H9 (cell line): ENCODE data around the gene FBXW4. TPM values are rescaled to one million over a fixed set of nuclear protein-coding genes. Genes with fewer than 3 reads are reported as not detected.

Experiments used
- DNase-seq: peaks from one replicate; pipeline ENCODE4 v3.0.0-alpha.2; 2017
- H2AFZ ChIP-seq: one replicate; pipeline ENCODE4 v1.6.1; 2013; ENCODE audit warnings: mild to moderate bottlenecking, low read length, control low read depth, moderate library complexity
- H2AK5ac ChIP-seq: 2 replicates; pipeline ENCODE4 v1.6.1; 2013; ENCODE audit warnings: low read length, control low read depth, mixed read lengths; ENCODE audit not compliant: insufficient read length
- H2BK120ac ChIP-seq: one replicate; pipeline ENCODE4 v1.6.1; 2013; ENCODE audit warnings: low read depth, mild to moderate bottlenecking, low read length, control low read depth, inconsistent platforms; ENCODE audit not compliant: poor library complexity, severe bottlenecking
- H2BK12ac ChIP-seq: 2 replicates; pipeline ENCODE4 v1.6.1; 2013; ENCODE audit warnings: low read length, control low read depth, mixed read lengths, low read depth; ENCODE audit not compliant: insufficient read length
- H2BK15ac ChIP-seq: 2 replicates; pipeline ENCODE4 v1.6.1; 2013; ENCODE audit warnings: low read depth, low read length, control low read depth
- H2BK20ac ChIP-seq: one replicate; pipeline ENCODE4 v1.6.1; 2013; ENCODE audit warnings: low read depth, mild to moderate bottlenecking, low read length, control low read depth, inconsistent platforms; ENCODE audit not compliant: poor library complexity, severe bottlenecking
- H2BK5ac ChIP-seq: 2 replicates; pipeline ENCODE4 v1.6.1; 2013; ENCODE audit warnings: low read length, control low read depth, mixed read lengths; ENCODE audit not compliant: insufficient read length
- H3K14ac ChIP-seq: 2 replicates; pipeline ENCODE4 v1.6.1; 2013; ENCODE audit warnings: low read length, control low read depth; ENCODE audit not compliant: insufficient read depth
- H3K18ac ChIP-seq: 2 replicates; pipeline ENCODE4 v1.6.1; 2013; ENCODE audit warnings: low read depth, mild to moderate bottlenecking, mixed read lengths, low read length, control low read depth; ENCODE audit not compliant: insufficient read length
- H3K23ac ChIP-seq: 2 replicates; pipeline ENCODE4 v1.6.1; 2013; ENCODE audit warnings: low read length, control low read depth, mixed read lengths, low read depth; ENCODE audit not compliant: insufficient read length
- H3K23me2 ChIP-seq: 2 replicates; pipeline ENCODE4 v1.6.1; 2013; ENCODE audit warnings: low read depth, mild to moderate bottlenecking, mixed read lengths, low read length, control low read depth; ENCODE audit not compliant: insufficient read length, poor library complexity, severe bottlenecking
- H3K27ac ChIP-seq: 2 replicates; pipeline ENCODE4 v1.5.1; 2013; ENCODE audit warnings: low read length, control low read depth, mixed read lengths, low read depth; ENCODE audit not compliant: insufficient read length
- H3K27me3 ChIP-seq: 2 replicates; pipeline ENCODE4 v1.6.1; 2013; ENCODE audit warnings: low read length, control low read depth, inconsistent platforms; ENCODE audit not compliant: insufficient read depth
- H3K4ac ChIP-seq: 2 replicates; pipeline ENCODE4 v1.6.1; 2013; ENCODE audit warnings: low read depth, mild to moderate bottlenecking, control low read depth, inconsistent platforms, low read length, moderate library complexity
- H3K4me1 ChIP-seq: 2 replicates; pipeline ENCODE4 v1.6.1; 2013; ENCODE audit warnings: low read length, control low read depth, inconsistent platforms; ENCODE audit not compliant: insufficient read depth
- H3K4me2 ChIP-seq: 2 replicates; pipeline ENCODE4 v1.6.1; 2013; ENCODE audit warnings: low read length, control low read depth, mixed read lengths; ENCODE audit not compliant: insufficient read length, insufficient read depth
- H3K56ac ChIP-seq: 2 replicates; pipeline ENCODE4 v1.6.1; 2013; ENCODE audit warnings: low read depth, mild to moderate bottlenecking, mixed read lengths, low read length, control low read depth; ENCODE audit not compliant: insufficient read length
- H3K79me1 ChIP-seq: 2 replicates; pipeline ENCODE4 v1.6.1; 2013; ENCODE audit warnings: low read depth, mild to moderate bottlenecking, moderate library complexity, low read length, control low read depth, inconsistent platforms; ENCODE audit not compliant: insufficient read depth, poor library complexity, severe bottlenecking
- H3K79me2 ChIP-seq: 2 replicates; pipeline ENCODE4 v1.6.1; 2013; ENCODE audit warnings: low read length, control low read depth, inconsistent platforms; ENCODE audit not compliant: insufficient read depth
- H3K9ac ChIP-seq: 2 replicates; pipeline ENCODE4 v1.6.1; 2013; ENCODE audit warnings: low read length, control low read depth, mixed read lengths; ENCODE audit not compliant: insufficient read length; ENCODE audit errors: extremely low read depth
- H3K9me3 ChIP-seq: one replicate; pipeline ENCODE4 v1.6.1; 2013; ENCODE audit warnings: low read depth, low read length, inconsistent platforms; ENCODE audit not compliant: control insufficient read depth
- H3T11ph ChIP-seq: one replicate; pipeline ENCODE4 v1.6.1; 2013; ENCODE audit warnings: mild to moderate bottlenecking, low read length, control low read depth, inconsistent platforms
- H4K20me1 ChIP-seq: one replicate; pipeline ENCODE4 v1.6.1; 2013; ENCODE audit not compliant: control insufficient read depth, insufficient read length, insufficient read depth
- H4K5ac ChIP-seq: 2 replicates; pipeline ENCODE4 v1.6.1; 2013; ENCODE audit warnings: low read depth, mild to moderate bottlenecking, mixed read lengths, low read length, control low read depth; ENCODE audit not compliant: insufficient read length
- H4K8ac ChIP-seq: replicated peaks from 2 replicates; pipeline ENCODE4 v1.6.1; 2013; ENCODE audit warnings: low read length, control low read depth, mixed read lengths, low read depth; ENCODE audit not compliant: insufficient read length
- H4K91ac ChIP-seq: 2 replicates; pipeline ENCODE4 v1.6.1; 2013; ENCODE audit warnings: low read depth, mild to moderate bottlenecking, moderate library complexity, mixed read lengths, low read length, control low read depth; ENCODE audit not compliant: insufficient read length
- H3K27ac Mint-ChIP-seq, 3 experiments: 2 replicates in 2 of 3; 3 replicates in 1 of 3; pipeline ENCODE4 v1.8.0; 2020 to 2021; ENCODE audit warnings: mixed read lengths in 3 of 3, mild to moderate bottlenecking in 1 of 3, moderate library complexity in 1 of 3
- H3K27me3 Mint-ChIP-seq: 2 replicates; pipeline ENCODE4 v1.8.0; 2021; ENCODE audit warnings: low read depth, mild to moderate bottlenecking, moderate library complexity, mixed read lengths
- H3K36me3 Mint-ChIP-seq, 3 experiments: 2 replicates in 2 of 3; 3 replicates in 1 of 3; pipeline ENCODE4 v1.8.0; 2020 to 2021; ENCODE audit warnings: low read depth in 3 of 3, mixed read lengths in 3 of 3; ENCODE audit not compliant: insufficient read depth in 1 of 3
- H3K4me1 Mint-ChIP-seq, 2 experiments: 2 replicates each; pipeline ENCODE4 v1.8.0; 2020; ENCODE audit warnings: mixed read lengths in 2 of 2
- H3K4me3 Mint-ChIP-seq, 2 experiments: 2 replicates in 1 of 2; 3 replicates in 1 of 2; pipeline ENCODE4 v1.8.0; 2020 to 2021; ENCODE audit warnings: mild to moderate bottlenecking in 2 of 2, mixed read lengths in 2 of 2, moderate library complexity in 1 of 2
- H3K9me3 Mint-ChIP-seq, 2 experiments: 2 replicates in 1 of 2; 3 replicates in 1 of 2; pipeline ENCODE4 v1.8.0; 2020; ENCODE audit warnings: mild to moderate bottlenecking in 2 of 2, mixed read lengths in 2 of 2, moderate library complexity in 1 of 2
- WGBS: extraction: QIAGEN DNeasy Blood & Tissue Kit; methylation state at CpG from one replicate; pipeline ENCODE4 v1.1.7; 2013; ENCODE audit warnings: missing lambda C conversion rate, low lambda C conversion rate, mixed read lengths; ENCODE audit not compliant: insufficient read length; ENCODE audit errors: extremely low coverage; 5-methylcytosine and 5-hydroxymethylcytosine counted together
- total RNA-seq: library from RNA; stranded (reverse); gene quantifications from 2 replicates; pipeline ENCODE4 v1.2.1, GENCODE V29; 2021
- TF ChIP-seq, protein P1 (sequence below): fragments of 200-600 bp; sonication (generic); conservative IDR thresholded peaks from 3 replicates; pipeline ENCODE4 v1.8.0; 2021; ENCODE audit warnings: antibody characterized with exemption, mild to moderate bottlenecking

FBXW4 gene
- total RNA-seq, 1 experiment from 2014 or later: 41.6 TPM

- no peak overlapping the region for H4K91ac ChIP-seq
- no peaks in the 10 kb centered on the region for H3K23me2 ChIP-seq
- H2BK20ac ChIP-seq: no peak overlapping the region
- H4K8ac ChIP-seq: no peak overlapping the region
- H3K4ac ChIP-seq: no peak overlapping the region
- H2BK5ac ChIP-seq: no peak overlapping the region
- H3K36me3 Mint-ChIP-seq: peaks cover 14 to 28% (median 24%) of the 10 kb centered on the region in 3 experiments
- H2BK12ac ChIP-seq: no peak overlapping the region
- TF ChIP-seq, protein P1, sequence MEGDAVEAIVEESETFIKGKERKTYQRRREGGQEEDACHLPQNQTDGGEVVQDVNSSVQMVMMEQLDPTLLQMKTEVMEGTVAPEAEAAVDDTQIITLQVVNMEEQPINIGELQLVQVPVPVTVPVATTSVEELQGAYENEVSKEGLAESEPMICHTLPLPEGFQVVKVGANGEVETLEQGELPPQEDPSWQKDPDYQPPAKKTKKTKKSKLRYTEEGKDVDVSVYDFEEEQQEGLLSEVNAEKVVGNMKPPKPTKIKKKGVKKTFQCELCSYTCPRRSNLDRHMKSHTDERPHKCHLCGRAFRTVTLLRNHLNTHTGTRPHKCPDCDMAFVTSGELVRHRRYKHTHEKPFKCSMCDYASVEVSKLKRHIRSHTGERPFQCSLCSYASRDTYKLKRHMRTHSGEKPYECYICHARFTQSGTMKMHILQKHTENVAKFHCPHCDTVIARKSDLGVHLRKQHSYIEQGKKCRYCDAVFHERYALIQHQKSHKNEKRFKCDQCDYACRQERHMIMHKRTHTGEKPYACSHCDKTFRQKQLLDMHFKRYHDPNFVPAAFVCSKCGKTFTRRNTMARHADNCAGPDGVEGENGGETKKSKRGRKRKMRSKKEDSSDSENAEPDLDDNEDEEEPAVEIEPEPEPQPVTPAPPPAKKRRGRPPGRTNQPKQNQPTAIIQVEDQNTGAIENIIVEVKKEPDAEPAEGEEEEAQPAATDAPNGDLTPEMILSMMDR: no peak
- H3K27ac Mint-ChIP-seq: no peak overlapping the region
- H3K56ac ChIP-seq: no peak overlapping the region
- no peaks in the 10 kb centered on the region for H3K27me3 ChIP-seq
- no peak overlapping the region for H3K18ac ChIP-seq
- no peak for DNase-seq
- H4K5ac ChIP-seq: no peak overlapping the region
- no peaks in the 10 kb centered on the region for H3K79me1 ChIP-seq
- H2BK120ac ChIP-seq: no peak overlapping the region
- no peak overlapping the region for H3K14ac ChIP-seq
- no peak overlapping the region for H3T11ph ChIP-seq
- no peaks in the 10 kb centered on the region for H3K9me3 Mint-ChIP-seq
- no peak overlapping the region for H2AFZ ChIP-seq
- H4K20me1 ChIP-seq: no peaks in the 10 kb centered on the region
- no peak overlapping the region for H3K23ac ChIP-seq
- no peak overlapping the region for H3K4me2 ChIP-seq
- H3K4me1 Mint-ChIP-seq: peaks cover 34 to 50% of the 10 kb centered on the region in 2 experiments
- H3K9me3 ChIP-seq: no peaks in the 10 kb centered on the region
- H3K79me2 ChIP-seq: no peaks in the 10 kb centered on the region
- no peaks in the 10 kb centered on the region; the same call in 1 of the 2 replicates for H3K27me3 Mint-ChIP-seq
- H2BK15ac ChIP-seq: no peak overlapping the region
- no peak overlapping the region for H3K27ac ChIP-seq
- no CpG with 5 or more reads among the region's 3 CpGs for WGBS
- H3K4me1 ChIP-seq: no peaks in the 10 kb centered on the region; the same call in 1 of the 2 replicates
- H3K9ac ChIP-seq: no peak overlapping the region
- H2AK5ac ChIP-seq: no peak overlapping the region
- H3K4me3 Mint-ChIP-seq: no peak overlapping the region
Measured at GRCh38 chr10:101613646-101614045, 81.3 kb downstream of the FBXW4 start.
